ENCODE data around the gene CDHR5. TPM values are rescaled to one million over a fixed set of nuclear protein-coding genes. Genes with fewer than 3 reads are reported as not detected.

CDHR5 gene
- total RNA-seq, 1 experiment from 2014 or later, result not detected

GRCh38 chr11:586376-587316 is 38.1 kb downstream of the CDHR5 start:
- peaks cover 46% of the 10 kb centered on the region for H3K36me3 ChIP-seq (ENCODE audit: insufficient read depth, low read length, poor library complexity, severe bottlenecking)
- intact Hi-C loops (cut with micrococcal nuclease; ENCODE audit: unreplicated experiment), result no loop called here

DNA sequence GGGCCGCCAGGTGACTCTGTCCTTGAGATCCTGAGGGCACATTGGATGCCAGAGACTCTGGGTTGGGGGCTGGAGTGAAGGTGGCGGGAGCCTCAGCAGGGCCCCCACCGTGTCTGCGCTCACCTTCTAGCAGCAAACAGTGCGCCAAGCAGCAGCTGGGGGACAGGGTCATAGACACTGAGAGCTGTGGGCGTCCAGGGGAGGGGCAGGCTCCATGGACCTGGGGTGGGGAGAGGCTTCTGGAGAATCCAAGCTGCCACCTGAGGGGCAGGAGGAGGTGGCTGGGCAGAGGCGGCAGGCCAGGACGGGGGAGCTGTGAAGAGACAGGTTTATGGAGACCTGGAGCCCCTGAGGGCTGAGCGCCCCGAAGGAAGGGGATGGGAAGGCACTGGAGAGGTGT is 40.5 kb downstream of the CDHR5 start:
- no TSS peak for BruUV-seq (replicated peaks)
- H3K4me1 ChIP-seq (ENCODE audit: insufficient read depth, low read length, poor library complexity, severe bottlenecking), result no peaks in the 10 kb centered on the region
- H3K4me3 ChIP-seq (ENCODE audit: low read depth, low read length, poor library complexity, severe bottlenecking), result no peak overlapping the region
- intact Hi-C loops (cut with micrococcal nuclease; ENCODE audit: unreplicated experiment), result no loop called here
- H3K36me3 ChIP-seq (ENCODE audit: insufficient read depth, low read length, poor library complexity, severe bottlenecking), result peaks cover 35% of the 10 kb centered on the region
- no peak for DNase-seq (ENCODE audit: low spot score)
- H3K27me3 ChIP-seq (replicated peaks; ENCODE audit: insufficient read depth, low read depth, low read length, poor library complexity), result no peaks in the 10 kb centered on the region
- no peak for TF ChIP-seq EZH2 (IDR thresholded peaks at IDR 0.05; ENCODE audit: borderline replicate concordance, low read depth, low read length, poor library complexity, severe bottlenecking)
- TF ChIP-seq, protein P1, sequence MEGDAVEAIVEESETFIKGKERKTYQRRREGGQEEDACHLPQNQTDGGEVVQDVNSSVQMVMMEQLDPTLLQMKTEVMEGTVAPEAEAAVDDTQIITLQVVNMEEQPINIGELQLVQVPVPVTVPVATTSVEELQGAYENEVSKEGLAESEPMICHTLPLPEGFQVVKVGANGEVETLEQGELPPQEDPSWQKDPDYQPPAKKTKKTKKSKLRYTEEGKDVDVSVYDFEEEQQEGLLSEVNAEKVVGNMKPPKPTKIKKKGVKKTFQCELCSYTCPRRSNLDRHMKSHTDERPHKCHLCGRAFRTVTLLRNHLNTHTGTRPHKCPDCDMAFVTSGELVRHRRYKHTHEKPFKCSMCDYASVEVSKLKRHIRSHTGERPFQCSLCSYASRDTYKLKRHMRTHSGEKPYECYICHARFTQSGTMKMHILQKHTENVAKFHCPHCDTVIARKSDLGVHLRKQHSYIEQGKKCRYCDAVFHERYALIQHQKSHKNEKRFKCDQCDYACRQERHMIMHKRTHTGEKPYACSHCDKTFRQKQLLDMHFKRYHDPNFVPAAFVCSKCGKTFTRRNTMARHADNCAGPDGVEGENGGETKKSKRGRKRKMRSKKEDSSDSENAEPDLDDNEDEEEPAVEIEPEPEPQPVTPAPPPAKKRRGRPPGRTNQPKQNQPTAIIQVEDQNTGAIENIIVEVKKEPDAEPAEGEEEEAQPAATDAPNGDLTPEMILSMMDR (conservative IDR thresholded peaks at IDR 0.05; ENCODE audit: low read depth, low read length), result no peak
- CTCF ChIA-PET, result no interaction called here
- no peaks in the 10 kb centered on the region for H3K9me3 ChIP-seq (ENCODE audit: low read depth, low read length, poor library complexity, severe bottlenecking)
- H3K27ac ChIP-seq (ENCODE audit: low read depth, low read length, poor library complexity, severe bottlenecking), result no peak overlapping the region
- POLR2A ChIA-PET (ENCODE audit: low non-redundant PET), result no interaction called here

More at GRCh38 chr11:586376-587316, 38.1 kb downstream of the CDHR5 start:
- no peaks in the 10 kb centered on the region for H3K4me1 ChIP-seq (ENCODE audit: insufficient read depth, low read length, poor library complexity, severe bottlenecking)
- H3K9me3 ChIP-seq (ENCODE audit: low read depth, low read length, poor library complexity, severe bottlenecking), result no peaks in the 10 kb centered on the region
- TF ChIP-seq, protein P1 (conservative IDR thresholded peaks at IDR 0.05; ENCODE audit: low read depth, low read length), result no peak
- TF ChIP-seq EZH2 (IDR thresholded peaks at IDR 0.05; ENCODE audit: borderline replicate concordance, low read depth, low read length, poor library complexity, severe bottlenecking), result no peak
- no peak overlapping the region for H3K27ac ChIP-seq (ENCODE audit: low read depth, low read length, poor library complexity, severe bottlenecking)
- POLR2A ChIA-PET (ENCODE audit: low non-redundant PET), result interaction anchor here (0.6 kb wide), 1 partner anchor 1129 kb away, joined by 3 read pairs; no protein-coding TSS in a partner anchor
- H3K27me3 ChIP-seq (replicated peaks; ENCODE audit: insufficient read depth, low read depth, low read length, poor library complexity), result no peaks in the 10 kb centered on the region
- CTCF ChIA-PET, result no interaction called here
- BruUV-seq (replicated peaks), result no TSS peak
- no peak overlapping the region for H3K4me3 ChIP-seq (ENCODE audit: low read depth, low read length, poor library complexity, severe bottlenecking)
- no peak for DNase-seq (ENCODE audit: low spot score)

GRCh38 chr11:581752-582151 is 43.0 kb downstream of the CDHR5 start:
- no peak overlapping the region for H3K27ac ChIP-seq (ENCODE audit: low read depth, low read length, poor library complexity, severe bottlenecking)
- H3K36me3 ChIP-seq (ENCODE audit: insufficient read depth, low read length, poor library complexity, severe bottlenecking), result peaks cover 15% of the 10 kb centered on the region
- peaks cover 12% of the 10 kb centered on the region for H3K4me1 ChIP-seq (ENCODE audit: insufficient read depth, low read length, poor library complexity, severe bottlenecking)
- intact Hi-C loops (cut with micrococcal nuclease; ENCODE audit: unreplicated experiment), result no loop called here
- POLR2A ChIA-PET (ENCODE audit: low non-redundant PET), result no interaction called here
- H3K9me3 ChIP-seq (ENCODE audit: low read depth, low read length, poor library complexity, severe bottlenecking), result no peaks in the 10 kb centered on the region
- no TSS peak for BruUV-seq (replicated peaks)
- no peak for DNase-seq (ENCODE audit: low spot score)
- TF ChIP-seq, protein P1 (conservative IDR thresholded peaks at IDR 0.05; ENCODE audit: low read depth, low read length), result no peak
- no peak for TF ChIP-seq EZH2 (IDR thresholded peaks at IDR 0.05; ENCODE audit: borderline replicate concordance, low read depth, low read length, poor library complexity, severe bottlenecking)
- no peak overlapping the region for H3K4me3 ChIP-seq (ENCODE audit: low read depth, low read length, poor library complexity, severe bottlenecking)
- no peaks in the 10 kb centered on the region for H3K27me3 ChIP-seq (replicated peaks; ENCODE audit: insufficient read depth, low read depth, low read length, poor library complexity)
- CTCF ChIA-PET, result no interaction called here
